HG02623 (cell line): ENCODE results near the gene NADK2.

Source experiments
- ATAC-seq: cut with Tn5 transposase; IDR thresholded peaks from one replicate; pipeline ENCODE4 v1.9.1; 2021; ENCODE audit warnings: moderate library complexity; ENCODE audit not compliant: unreplicated experiment

NADK2 gene

GRCh38 chr5:36250427-36250826, 8.7 kb upstream of the NADK2 start:
- ATAC-seq, result no peak

GRCh38 chr5:36246036-36246800, 4.5 kb upstream of the NADK2 start:
- no peak for ATAC-seq

GRCh38 chr5:36244076-36244475, 2.4 kb upstream of the NADK2 start:
- no peak for ATAC-seq

- no peak for ATAC-seq
Observed at GRCh38 chr5:36243653-36244052, 1.9 kb upstream of the NADK2 start.

GRCh38 chr5:36242534-36243485, 1.1 kb upstream of the NADK2 start:
- ATAC-seq, result no peak

- ATAC-seq, result no peak
Observed at GRCh38 chr5:36240779-36241630, 720 bp downstream of the NADK2 start.

- ATAC-seq, result no peak
Observed at GRCh38 chr5:36239370-36240293, 2.1 kb downstream of the NADK2 start.

- no peak for ATAC-seq
Observed at GRCh38 chr5:36238502-36239295, 3.0 kb downstream of the NADK2 start.

- ATAC-seq, result no peak
Observed at GRCh38 chr5:36237751-36238150, 4.0 kb downstream of the NADK2 start.

GRCh38 chr5:36236801-36237200, 4.9 kb downstream of the NADK2 start:
- ATAC-seq, result no peak

GRCh38 chr5:36232533-36232932, 9.2 kb downstream of the NADK2 start:
- ATAC-seq, result no peak

GRCh38 chr5:36230151-36230790, 11.5 kb downstream of the NADK2 start:
- ATAC-seq, result no peak

GRCh38 chr5:36228505-36228904, 13.2 kb downstream of the NADK2 start:
- ATAC-seq, result no peak

GRCh38 chr5:36227046-36227445, 14.7 kb downstream of the NADK2 start:
- no peak for ATAC-seq

- no peak for ATAC-seq
Observed at GRCh38 chr5:36222620-36223019, 19.1 kb downstream of the NADK2 start.

GRCh38 chr5:36217988-36218387, 23.7 kb downstream of the NADK2 start:
- ATAC-seq, result no peak

GRCh38 chr5:36217567-36217966, 24.2 kb downstream of the NADK2 start:
- no peak for ATAC-seq

- ATAC-seq, result no peak
Observed at GRCh38 chr5:36215910-36216309, 25.8 kb downstream of the NADK2 start.

GRCh38 chr5:36214436-36214835, 27.3 kb downstream of the NADK2 start:
- no peak for ATAC-seq
